B cell (primary cell): Measurements from ENCODE around the gene GNA12.

ENCODE experiments used
- CTCF ChIP-seq: fragments of 200-600 bp; IDR thresholded peaks from one replicate; pipeline ENCODE4 v1.8.0; 2022; ENCODE audit warnings: antibody characterized with exemption, mild to moderate bottlenecking
- EZH2 ChIP-seq: IDR thresholded peaks from 2 replicates; pipeline ENCODE4 v1.6.1; 2012; ENCODE audit warnings: borderline replicate concordance, low read depth, mild to moderate bottlenecking, moderate library complexity, low read length; ENCODE audit not compliant: insufficient read depth, poor library complexity, severe bottlenecking

- TF ChIP-seq CTCF (peak; percentile 65), EZH2 (no peak)
These were observed 42.8 kb upstream of the GNA12 start for GRCh38 chr7:2886900-2887299.
